ENCODE data around the gene BMF. TPM values are rescaled to one million over a fixed set of nuclear protein-coding genes. Genes with fewer than 3 reads are reported as not detected.

BMF gene
- polyA plus RNA-seq, 3 donors, result 5.6 to 59.6 (median 6.5) TPM

GRCh38 chr15:40060236-40060961 lies 48.3 kb downstream of the BMF start:
- Mint-ChIP-seq H3K9me3 (no peaks in the 10 kb centered on the region), H3K27me3 (ENCODE audit: low read depth in 3 of 3) (no peaks in the 10 kb centered on the region), H3K4me1 (peaks cover 34% of the 10 kb centered on the region), H3K4me3 (no peak overlapping the region), H3K36me3 (peaks cover 0 to 3% of the 10 kb centered on the region in 2 donors), H3K27ac (no peak overlapping the region)
- H3K4me2 ChIP-seq (replicated peaks; ENCODE audit: extremely low read depth, low read length, poor library complexity, severe bottlenecking), result no peak overlapping the region
- H3K4me1 ChIP-seq (ENCODE audit: control insufficient read depth in 1 of 2, insufficient read depth in 2 of 2, low read length in 2 of 2), result peaks cover 18 to 31% of the 10 kb centered on the region in 2 donors
- no peak for DNase-seq
- no peak overlapping the region for H2AFZ ChIP-seq (ENCODE audit: insufficient read depth, low read depth, low read length, poor library complexity, severe bottlenecking)
- no peak overlapping the region for H3K27ac ChIP-seq (ENCODE audit: low read depth in 1 of 2, low read length in 2 of 2)
- no peaks in the 10 kb centered on the region for H3K9me3 ChIP-seq (replicated peaks in 1 of 2; ENCODE audit: control insufficient read depth in 1 of 2, insufficient read depth in 1 of 2, low read length in 2 of 2)
- 96% methylated on average over 9 of the region's 10 CpGs for WGBS (ENCODE audit: insufficient coverage)
- TF ChIP-seq CTCF (IDR thresholded peaks at IDR 0.05), result no peak
- H3K27me3 ChIP-seq (ENCODE audit: control insufficient read depth in 2 of 2, insufficient read depth in 2 of 2, low read length in 2 of 2), result no peaks in the 10 kb centered on the region
- H3K4me3 ChIP-seq (replicated peaks in 1 of 3; ENCODE audit: low read depth in 2 of 3, low read length in 3 of 3), result no peak overlapping the region
- no peak overlapping the region for H3K9ac ChIP-seq (ENCODE audit: insufficient read depth, low read length, poor library complexity, severe bottlenecking)
- H4K20me1 ChIP-seq (ENCODE audit: insufficient read depth, low read length), result no peaks in the 10 kb centered on the region
- no peaks in the 10 kb centered on the region for H3K36me3 ChIP-seq (replicated peaks in 1 of 2; ENCODE audit: control insufficient read depth in 1 of 2, insufficient read depth in 2 of 2, low read length in 2 of 2)
- H3K79me2 ChIP-seq (ENCODE audit: insufficient read depth, low read length), result no peaks in the 10 kb centered on the region
- intact Hi-C loops (cut with micrococcal nuclease), result no loop called here

GRCh38 chr15:40059821-40060220 lies 48.9 kb downstream of the BMF start:
- H3K4me3 Mint-ChIP-seq, result no peak overlapping the region
- no peak overlapping the region for H3K9ac ChIP-seq (ENCODE audit: insufficient read depth, low read length, poor library complexity, severe bottlenecking)
- intact Hi-C loops (cut with micrococcal nuclease), result no loop called here
- no peak overlapping the region for H2AFZ ChIP-seq (ENCODE audit: insufficient read depth, low read depth, low read length, poor library complexity, severe bottlenecking)
- H3K36me3 Mint-ChIP-seq, result peaks cover 0 to 3% of the 10 kb centered on the region in 2 donors
- H3K9me3 Mint-ChIP-seq, result no peaks in the 10 kb centered on the region
- no peak overlapping the region for H3K27ac ChIP-seq (ENCODE audit: low read depth in 1 of 2, low read length in 2 of 2)
- no peaks in the 10 kb centered on the region for H3K9me3 ChIP-seq (replicated peaks in 1 of 2; ENCODE audit: control insufficient read depth in 1 of 2, insufficient read depth in 1 of 2, low read length in 2 of 2)
- H3K79me2 ChIP-seq (ENCODE audit: insufficient read depth, low read length), result no peaks in the 10 kb centered on the region
- peak overlapping the region in 2 of 7 donors; percentile 27 to 83 for H3K27ac Mint-ChIP-seq
- no peak overlapping the region for H3K4me2 ChIP-seq (replicated peaks; ENCODE audit: extremely low read depth, low read length, poor library complexity, severe bottlenecking)
- DNase-seq, result no peak
- no peaks in the 10 kb centered on the region for H4K20me1 ChIP-seq (ENCODE audit: insufficient read depth, low read length)
- H3K36me3 ChIP-seq (replicated peaks in 1 of 2; ENCODE audit: control insufficient read depth in 1 of 2, insufficient read depth in 2 of 2, low read length in 2 of 2), result no peaks in the 10 kb centered on the region
- H3K4me3 ChIP-seq (replicated peaks in 1 of 3; ENCODE audit: low read depth in 2 of 3, low read length in 3 of 3), result no peak overlapping the region
- no peaks in the 10 kb centered on the region for H3K27me3 Mint-ChIP-seq (ENCODE audit: low read depth in 3 of 3)
- H3K4me1 ChIP-seq (ENCODE audit: control insufficient read depth in 1 of 2, insufficient read depth in 2 of 2, low read length in 2 of 2), result peaks cover 24 to 37% of the 10 kb centered on the region in 2 donors
- WGBS (ENCODE audit: insufficient coverage), result 86% methylated on average over 9 of the region's 11 CpGs
- H3K27me3 ChIP-seq (ENCODE audit: control insufficient read depth in 2 of 2, insufficient read depth in 2 of 2, low read length in 2 of 2), result no peaks in the 10 kb centered on the region
- TF ChIP-seq CTCF (IDR thresholded peaks at IDR 0.05), result no peak
- H3K4me1 Mint-ChIP-seq, result peaks cover 37% of the 10 kb centered on the region

Data from CD14-positive monocyte (primary cell).